Lower leg skin (tissue), 3 donors: ENCODE results near the gene SUFU.

Experiments used
- CTCF ChIP-seq, 3 donors: fragments of 450-650 bp; IDR thresholded peaks; one replicate each; pipeline ENCODE4 v1.5.1; 2016; ENCODE audit warnings: antibody characterized with exemption in 3 of 3, mild to moderate bottlenecking in 3 of 3, moderate library complexity in 2 of 3
- POLR2A ChIP-seq, 2 donors: fragments of 450-650 bp; IDR thresholded peaks; one replicate each; pipeline ENCODE4 v1.6.1; 2016 to 2017; ENCODE audit warnings: antibody characterized with exemption in 2 of 2, mild to moderate bottlenecking in 1 of 2, moderate library complexity in 1 of 2

- TF ChIP-seq CTCF (IDR thresholded peaks at IDR 0.05): no peak
- TF ChIP-seq POLR2A (IDR thresholded peaks at IDR 0.05): no peak
These were observed 4.7 kb downstream of the SUFU start for GRCh38 chr10:102508506-102508905.
